ENCODE data around the gene CHKB.

- TF ChIP-seq POLR2A (IDR thresholded peaks at IDR 0.05; ENCODE audit: low read depth) = no peak
- TF ChIP-seq CTCF (IDR thresholded peaks at IDR 0.05) = no peak
These were observed 42.3 kb downstream of the CHKB start for GRCh38 chr22:50540381-50540780.

Data from esophagus muscularis mucosa (tissue), 3 donors.